PC-3 (cell line): ENCODE data around the gene CELF2. TPM values are rescaled to one million over a fixed set of nuclear protein-coding genes. Genes with fewer than 3 reads are reported as not detected.

Source experiments
- ATAC-seq: fragments of 200-7000 bp; cut with Tn5 transposase; 2 replicates; pipeline ENCODE4 v1.9.1; 2020; ENCODE audit warnings: mild to moderate bottlenecking, moderate library complexity
- BruUV-seq: library from RNA; stranded (reverse); fragments of 400-500 nt; replicated peaks from 2 replicates; lab custom pipeline; 2021; lab: Mats Ljungman, UMichigan
- CTCF ChIA-PET: fragments of 300-600 bp; sonication (Branson Sonifier 250); formaldehyde crosslinking; loops from one replicate; lab custom pipeline; 2022; ENCODE audit warnings: antibody characterized with exemption; lab: Charles Lee
- POLR2A ChIA-PET: fragments of 300-600 bp; sonication (Branson Sonifier 250); formaldehyde crosslinking; loops from one replicate; lab custom pipeline; 2022; ENCODE audit warnings: antibody characterized with exemption; ENCODE audit not compliant: unreplicated experiment; lab: Charles Lee
- DNase-seq: peaks from one replicate; pipeline ENCODE4 v3.0.0-alpha.2; 2015
- H2AFZ ChIP-seq: fragments of 300-600 bp; sonication (generic); 2 replicates; pipeline ENCODE4 v1.6.0; 2016; ENCODE audit warnings: antibody characterized with exemption, low read length
- H3F3A ChIP-seq: fragments of 300-600 bp; sonication (generic); one replicate; pipeline ENCODE4 v1.6.0; 2017; ENCODE audit warnings: antibody characterized with exemption, low read length, control low read depth, mild to moderate bottlenecking; ENCODE audit not compliant: unreplicated experiment
- H3K27ac ChIP-seq: fragments of 300-600 bp; sonication (generic); 2 replicates; pipeline ENCODE4 v1.5.1; 2016; ENCODE audit warnings: mild to moderate bottlenecking, low read length
- H3K27me3 ChIP-seq: fragments of 300-600 bp; sonication (generic); 2 replicates; pipeline ENCODE4 v1.6.1; 2016; ENCODE audit warnings: low read length, mixed read lengths
- H3K36me3 ChIP-seq: fragments of 300-600 bp; sonication (generic); 2 replicates; pipeline ENCODE4 v1.6.1; 2016; ENCODE audit warnings: low read depth, mixed run types, low read length, mixed read lengths
- H3K4me1 ChIP-seq: fragments of 300-600 bp; sonication (generic); 2 replicates; pipeline ENCODE4 v1.5.1; 2016; ENCODE audit warnings: low read length; ENCODE audit not compliant: insufficient read depth
- H3K4me2 ChIP-seq: fragments of 300-600 bp; sonication (generic); 2 replicates; pipeline ENCODE4 v1.6.0; 2016; ENCODE audit warnings: low read length
- H3K4me3 ChIP-seq: fragments of 300-600 bp; sonication (generic); 2 replicates; pipeline ENCODE4 v1.5.1; 2016; ENCODE audit warnings: mild to moderate bottlenecking, low read length, mixed read lengths
- H3K79me2 ChIP-seq: fragments of 300-600 bp; sonication (generic); 2 replicates; pipeline ENCODE4 v1.6.1; 2017; ENCODE audit warnings: low read length, mixed read lengths
- H3K9ac ChIP-seq: fragments of 300-600 bp; sonication (generic); 2 replicates; pipeline ENCODE4 v1.6.0; 2016; ENCODE audit warnings: mild to moderate bottlenecking, low read length
- H3K9me2 ChIP-seq: fragments of 300-600 bp; sonication (generic); replicated peaks from 2 replicates; pipeline ENCODE4 v1.6.1; 2016; ENCODE audit warnings: mixed run types, low read length, mixed read lengths
- H3K9me3 ChIP-seq: fragments of 300-600 bp; sonication (generic); 2 replicates; pipeline ENCODE4 v1.6.1; 2016; ENCODE audit warnings: low read length, mixed read lengths
- H4K20me1 ChIP-seq: fragments of 300-600 bp; sonication (generic); 2 replicates; pipeline ENCODE4 v1.6.1; 2016; ENCODE audit warnings: low read length, mixed read lengths
- CTCF ChIP-seq: fragments of 300-600 bp; sonication (generic); conservative IDR thresholded peaks from 2 replicates; pipeline ENCODE4 v1.5.1; 2017; ENCODE audit warnings: antibody characterized with exemption, low read depth, mild to moderate bottlenecking, low read length
- EZH2 ChIP-seq: fragments of 300-600 bp; sonication (generic); IDR thresholded peaks from one replicate; pipeline ENCODE4 v1.6.1; 2017; ENCODE audit warnings: antibody characterized with exemption, mild to moderate bottlenecking, low read length; ENCODE audit not compliant: unreplicated experiment
- EZH2phosphoT487 ChIP-seq: fragments of 300-600 bp; sonication (generic); IDR thresholded peaks from 2 replicates; pipeline ENCODE4 v1.6.1; 2018; ENCODE audit warnings: mild to moderate bottlenecking, antibody characterized with exemption, low read length, borderline replicate concordance
- intact Hi-C: fragments of 100-400 bp; cut with micrococcal nuclease; formaldehyde crosslinking; loops from 2 replicates; pipeline ENCODE4 v1.9.0; 2023
- total RNA-seq: library from RNA; depleted of rRNA; stranded (reverse); fragments of >200 nt; gene quantifications from 2 replicates; pipeline ENCODE4 v1.2.3, GENCODE V29; 2014

The CELF2 gene
- total RNA-seq, 1 experiment from 2014 or later = not detected

DNA sequence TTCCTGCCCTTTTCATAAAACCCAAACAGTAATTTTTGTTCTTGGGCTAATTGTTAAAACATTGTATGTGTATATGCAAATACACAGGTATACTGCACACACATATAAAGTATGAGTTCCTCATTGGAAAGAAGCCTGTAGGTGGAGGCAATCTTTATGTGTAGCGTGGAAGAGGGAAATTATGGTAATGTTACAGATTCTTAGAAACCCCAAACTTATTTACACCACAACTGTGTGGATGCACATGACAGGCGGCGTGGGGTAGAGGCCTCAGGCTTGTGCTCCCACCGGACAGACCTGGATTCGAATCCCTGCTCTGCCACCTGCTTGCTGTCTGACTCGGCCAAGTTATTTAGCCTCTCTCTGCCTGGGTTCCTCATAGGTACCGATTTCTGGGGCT lies 223.0 kb downstream of the CELF2 start:
- ChIA-PET POLR2A (no interaction called here), CTCF (no interaction called here)
- Histone ChIP-seq H2AFZ (no peak overlapping the region), H3F3A (no peaks in the 10 kb centered on the region), H3K79me2 (no peaks in the 10 kb centered on the region), H3K9me2 (no peaks in the 10 kb centered on the region), H4K20me1 (no peaks in the 10 kb centered on the region), H3K9me3 (no peaks in the 10 kb centered on the region), H3K4me3 (no peak overlapping the region), H3K4me1 (no peaks in the 10 kb centered on the region), H3K27ac (no peak overlapping the region), H3K4me2 (no peak overlapping the region), H3K9ac (no peak overlapping the region), H3K27me3 (peaks cover 25% of the 10 kb centered on the region; the same call in 1 of the 2 replicates), H3K36me3 (no peaks in the 10 kb centered on the region)
- DNase-seq = no peak
- intact Hi-C loops = no loop called here
- no TSS peak for BruUV-seq
- ATAC-seq = no peak
- TF ChIP-seq CTCF (no peak), EZH2phosphoT487 (no peak), EZH2 (no peak)

- no peaks in the 10 kb centered on the region for H4K20me1 ChIP-seq
- no peaks in the 10 kb centered on the region for H3K9me2 ChIP-seq
- H3K9me3 ChIP-seq = no peaks in the 10 kb centered on the region
- H3K4me2 ChIP-seq = no peak overlapping the region
- peaks cover 21% of the 10 kb centered on the region; the same call in 1 of the 2 replicates for H3K27me3 ChIP-seq
- no peak overlapping the region for H3K4me3 ChIP-seq
- ATAC-seq (no peak), DNase-seq (no peak)
- ChIA-PET POLR2A (no interaction called here), CTCF (no interaction called here)
- no TSS peak for BruUV-seq
- H3K27ac ChIP-seq = no peak overlapping the region
- H3K9ac ChIP-seq = no peak overlapping the region
- H3K36me3 ChIP-seq = no peaks in the 10 kb centered on the region
- no peak overlapping the region for H2AFZ ChIP-seq
- no peaks in the 10 kb centered on the region for H3K4me1 ChIP-seq
- intact Hi-C loops = no loop called here
- H3K79me2 ChIP-seq = no peaks in the 10 kb centered on the region
- TF ChIP-seq CTCF (no peak), EZH2 (no peak), EZH2phosphoT487 (no peak)
- no peaks in the 10 kb centered on the region for H3F3A ChIP-seq
Measured at GRCh38 chr10:11242443-11243387, 225.0 kb downstream of the CELF2 start.
